HepG2 (cell line): Measurements from ENCODE around the gene SYAP1. TPM values are rescaled to one million over a fixed set of nuclear protein-coding genes. Genes with fewer than 3 reads are reported as not detected.

Source experiments
- AGO2 ChIP-seq: fragments of 200-400 bp; formaldehyde crosslinking; optimal IDR thresholded peaks from 2 replicates; pipeline ENCODE3; 2017; ENCODE audit warnings: mild to moderate bottlenecking, low read depth, low read length, moderate library complexity
- CC2D1A ChIP-seq: sonication (generic); formaldehyde crosslinking; IDR thresholded peaks from 2 replicates; pipeline ENCODE4 v1.8.1; 2023; ENCODE audit warnings: mild to moderate bottlenecking, missing genetic modification reagents
- KAT7 ChIP-seq: IDR thresholded peaks from 2 replicates; pipeline ENCODE4 v1.6.1; 2018; ENCODE audit warnings: borderline replicate concordance, missing compliant biosample characterization
- KLF11 ChIP-seq: IDR thresholded peaks from 2 replicates; pipeline ENCODE4 v1.6.1; 2016; ENCODE audit warnings: missing compliant biosample characterization
- POLR2AphosphoS5 ChIP-seq: IDR thresholded peaks from 2 replicates; pipeline ENCODE4 v1.6.1; 2012; ENCODE audit warnings: low read depth, low read length
- SAFB2 ChIP-seq: sonication (generic); formaldehyde crosslinking; IDR thresholded peaks from 2 replicates; pipeline ENCODE4 v1.5.1; 2020; ENCODE audit warnings: missing genetic modification reagents, low read depth, mild to moderate bottlenecking, borderline replicate concordance
- SRY ChIP-seq: sonication (generic); formaldehyde crosslinking; IDR thresholded peaks from 2 replicates; pipeline ENCODE4 v1.8.0; 2022; ENCODE audit warnings: mild to moderate bottlenecking, missing genetic modification reagents
- ZNF510 ChIP-seq: sonication (generic); formaldehyde crosslinking; IDR thresholded peaks from 2 replicates; pipeline ENCODE4 v1.4.0; 2020; ENCODE audit warnings: low read depth, mild to moderate bottlenecking, missing genetic modification reagents
- ZXDC ChIP-seq: sonication (generic); formaldehyde crosslinking; IDR thresholded peaks from 2 replicates; pipeline ENCODE4 v1.5.0; 2020; ENCODE audit warnings: mild to moderate bottlenecking, missing genetic modification reagents
- polyA plus RNA-seq, 8 experiments: library from polyadenylated mRNA; depleted of rRNA in 3 of 8; stranded (reverse) in 7 of 8; unstranded in 1 of 8; fragments of >200 nt; fragmentation: Illumina TruSeq in 4 of 8; extraction: Trizol in 4 of 8; gene quantifications; 2 replicates each; pipeline versions ENCODE4 v1.2.1 to v1.2.3, GENCODE V29; 2011 to 2016; ENCODE audit warnings: low read depth in 4 of 8, missing spikeins in 1 of 8, mixed read lengths in 1 of 8; ENCODE audit not compliant: insufficient read depth in 1 of 8
- total RNA-seq, 5 experiments: library from RNA; depleted of rRNA; stranded (reverse); fragments of >200 nt; fragmentation: Illumina TruSeq; extraction: Trizol; gene quantifications; 2 replicates each; pipeline ENCODE4 v1.2.3, GENCODE V29; 2016; ENCODE audit warnings: low read depth in 1 of 5
- TF ChIP-seq, protein P1 (sequence below): sonication (generic); formaldehyde crosslinking; IDR thresholded peaks from 2 replicates; pipeline ENCODE4 v1.4.0; 2020; ENCODE audit warnings: missing genetic modification reagents
- TF ChIP-seq, protein P2 (sequence below): sonication (generic); formaldehyde crosslinking; IDR thresholded peaks from one replicate; pipeline ENCODE4 v1.5.1; 2020; ENCODE audit warnings: mild to moderate bottlenecking, missing genetic modification reagents; ENCODE audit errors: not compliant biosample characterization
- TF ChIP-seq, protein P3 (sequence below): sonication (generic); formaldehyde crosslinking; IDR thresholded peaks from 2 replicates; pipeline ENCODE4 v1.8.0; 2022; ENCODE audit warnings: mild to moderate bottlenecking, missing genetic modification reagents, moderate library complexity
- TF ChIP-seq, protein P4 (sequence below): sonication (generic); formaldehyde crosslinking; IDR thresholded peaks from 2 replicates; pipeline ENCODE4 v1.4.0; 2020; ENCODE audit warnings: missing genetic modification reagents

The SYAP1 gene
- total and polyA plus RNA-seq, 2 of the 13 experiments (the other 11 are each of a cell fraction or from before 2014, with no cell fraction given), result 4.9 to 18.5 TPM

GRCh38 chrX:16711893-16712547 lies 7.4 kb upstream of the SYAP1 start (continued):
- TF ChIP-seq ZXDC (CRISPR knock-in tag) (no peak), CC2D1A (CRISPR knock-in tag) (no peak), POLR2AphosphoS5 (no peak), KLF11 (no peak), KAT7 (CRISPR knock-in tag) (0 out of 2 replicates have a peak, but pooled peaks have one; percentile 54), ZNF510 (CRISPR knock-in tag) (no peak), SRY (CRISPR knock-in tag) (no peak), AGO2 (peak; percentile 70), SAFB2 (CRISPR knock-in tag) (no peak)
- TF ChIP-seq, protein P1, sequence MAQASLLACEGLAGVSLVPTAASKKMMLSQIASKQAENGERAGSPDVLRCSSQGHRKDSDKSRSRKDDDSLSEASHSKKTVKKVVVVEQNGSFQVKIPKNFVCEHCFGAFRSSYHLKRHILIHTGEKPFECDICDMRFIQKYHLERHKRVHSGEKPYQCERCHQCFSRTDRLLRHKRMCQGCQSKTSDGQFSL (CRISPR knock-in tag), result no peak
- TF ChIP-seq, protein P2, sequence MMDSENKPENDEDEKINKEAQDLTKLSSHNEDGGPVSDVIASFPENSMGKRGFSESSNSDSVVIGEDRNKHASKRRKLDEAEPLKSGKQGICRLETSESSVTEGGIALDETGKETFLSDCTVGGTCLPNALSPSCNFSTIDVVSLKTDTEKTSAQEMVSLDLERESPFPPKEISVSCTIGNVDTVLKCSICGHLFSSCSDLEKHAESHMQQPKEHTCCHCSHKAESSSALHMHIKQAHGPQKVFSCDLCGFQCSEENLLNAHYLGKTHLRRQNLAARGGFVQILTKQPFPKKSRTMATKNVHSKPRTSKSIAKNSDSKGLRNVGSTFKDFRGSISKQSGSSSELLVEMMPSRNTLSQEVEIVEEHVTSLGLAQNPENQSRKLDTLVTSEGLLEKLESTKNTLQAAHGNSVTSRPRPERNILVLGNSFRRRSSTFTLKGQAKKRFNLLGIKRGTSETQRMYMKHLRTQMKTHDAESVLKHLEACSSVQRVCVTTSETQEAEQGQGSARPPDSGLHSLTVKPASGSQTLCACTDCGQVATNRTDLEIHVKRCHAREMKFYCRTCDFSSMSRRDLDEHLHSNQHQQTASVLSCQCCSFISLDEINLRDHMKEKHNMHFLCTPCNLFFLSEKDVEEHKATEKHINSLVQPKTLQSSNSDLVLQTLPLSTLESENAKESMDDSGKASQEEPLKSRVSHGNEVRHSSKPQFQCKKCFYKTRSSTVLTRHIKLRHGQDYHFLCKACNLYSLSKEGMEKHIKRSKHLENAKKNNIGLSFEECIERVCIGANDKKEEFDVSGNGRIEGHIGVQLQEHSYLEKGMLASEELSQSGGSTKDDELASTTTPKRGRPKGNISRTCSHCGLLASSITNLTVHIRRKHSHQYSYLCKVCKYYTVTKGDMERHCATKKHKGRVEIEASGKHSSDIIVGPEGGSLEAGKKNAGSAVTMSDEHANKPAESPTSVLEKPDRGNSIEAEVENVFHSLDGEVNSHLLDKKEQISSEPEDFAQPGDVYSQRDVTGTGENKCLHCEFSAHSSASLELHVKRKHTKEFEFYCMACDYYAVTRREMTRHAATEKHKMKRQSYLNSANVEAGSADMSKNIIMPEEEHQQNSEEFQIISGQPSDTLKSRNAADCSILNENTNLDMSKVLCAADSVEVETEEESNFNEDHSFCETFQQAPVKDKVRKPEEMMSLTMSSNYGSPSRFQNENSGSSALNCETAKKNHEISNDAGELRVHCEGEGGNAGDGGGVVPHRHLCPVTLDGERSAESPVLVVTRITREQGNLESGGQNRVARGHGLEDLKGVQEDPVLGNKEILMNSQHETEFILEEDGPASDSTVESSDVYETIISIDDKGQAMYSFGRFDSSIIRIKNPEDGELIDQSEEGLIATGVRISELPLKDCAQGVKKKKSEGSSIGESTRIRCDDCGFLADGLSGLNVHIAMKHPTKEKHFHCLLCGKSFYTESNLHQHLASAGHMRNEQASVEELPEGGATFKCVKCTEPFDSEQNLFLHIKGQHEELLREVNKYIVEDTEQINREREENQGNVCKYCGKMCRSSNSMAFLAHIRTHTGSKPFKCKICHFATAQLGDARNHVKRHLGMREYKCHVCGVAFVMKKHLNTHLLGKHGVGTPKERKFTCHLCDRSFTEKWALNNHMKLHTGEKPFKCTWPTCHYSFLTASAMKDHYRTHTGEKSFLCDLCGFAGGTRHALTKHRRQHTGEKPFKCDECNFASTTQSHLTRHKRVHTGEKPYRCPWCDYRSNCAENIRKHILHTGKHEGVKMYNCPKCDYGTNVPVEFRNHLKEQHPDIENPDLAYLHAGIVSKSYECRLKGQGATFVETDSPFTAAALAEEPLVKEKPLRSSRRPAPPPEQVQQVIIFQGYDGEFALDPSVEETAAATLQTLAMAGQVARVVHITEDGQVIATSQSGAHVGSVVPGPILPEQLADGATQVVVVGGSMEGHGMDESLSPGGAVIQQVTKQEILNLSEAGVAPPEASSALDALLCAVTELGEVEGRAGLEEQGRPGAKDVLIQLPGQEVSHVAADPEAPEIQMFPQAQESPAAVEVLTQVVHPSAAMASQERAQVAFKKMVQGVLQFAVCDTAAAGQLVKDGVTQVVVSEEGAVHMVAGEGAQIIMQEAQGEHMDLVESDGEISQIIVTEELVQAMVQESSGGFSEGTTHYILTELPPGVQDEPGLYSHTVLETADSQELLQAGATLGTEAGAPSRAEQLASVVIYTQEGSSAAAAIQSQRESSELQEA, result no peak
- TF ChIP-seq, protein P3, sequence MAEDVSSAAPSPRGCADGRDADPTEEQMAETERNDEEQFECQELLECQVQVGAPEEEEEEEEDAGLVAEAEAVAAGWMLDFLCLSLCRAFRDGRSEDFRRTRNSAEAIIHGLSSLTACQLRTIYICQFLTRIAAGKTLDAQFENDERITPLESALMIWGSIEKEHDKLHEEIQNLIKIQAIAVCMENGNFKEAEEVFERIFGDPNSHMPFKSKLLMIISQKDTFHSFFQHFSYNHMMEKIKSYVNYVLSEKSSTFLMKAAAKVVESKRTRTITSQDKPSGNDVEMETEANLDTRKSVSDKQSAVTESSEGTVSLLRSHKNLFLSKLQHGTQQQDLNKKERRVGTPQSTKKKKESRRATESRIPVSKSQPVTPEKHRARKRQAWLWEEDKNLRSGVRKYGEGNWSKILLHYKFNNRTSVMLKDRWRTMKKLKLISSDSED (CRISPR knock-in tag), result no peak
- TF ChIP-seq, protein P4, sequence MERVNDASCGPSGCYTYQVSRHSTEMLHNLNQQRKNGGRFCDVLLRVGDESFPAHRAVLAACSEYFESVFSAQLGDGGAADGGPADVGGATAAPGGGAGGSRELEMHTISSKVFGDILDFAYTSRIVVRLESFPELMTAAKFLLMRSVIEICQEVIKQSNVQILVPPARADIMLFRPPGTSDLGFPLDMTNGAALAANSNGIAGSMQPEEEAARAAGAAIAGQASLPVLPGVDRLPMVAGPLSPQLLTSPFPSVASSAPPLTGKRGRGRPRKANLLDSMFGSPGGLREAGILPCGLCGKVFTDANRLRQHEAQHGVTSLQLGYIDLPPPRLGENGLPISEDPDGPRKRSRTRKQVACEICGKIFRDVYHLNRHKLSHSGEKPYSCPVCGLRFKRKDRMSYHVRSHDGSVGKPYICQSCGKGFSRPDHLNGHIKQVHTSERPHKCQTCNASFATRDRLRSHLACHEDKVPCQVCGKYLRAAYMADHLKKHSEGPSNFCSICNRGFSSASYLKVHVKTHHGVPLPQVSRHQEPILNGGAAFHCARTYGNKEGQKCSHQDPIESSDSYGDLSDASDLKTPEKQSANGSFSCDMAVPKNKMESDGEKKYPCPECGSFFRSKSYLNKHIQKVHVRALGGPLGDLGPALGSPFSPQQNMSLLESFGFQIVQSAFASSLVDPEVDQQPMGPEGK (CRISPR knock-in tag), result 0 out of 2 replicates have a peak, but pooled peaks have one; percentile 22
